Measurements from ENCODE around the gene GALNT16. TPM values are rescaled to one million over a fixed set of nuclear protein-coding genes. Genes with fewer than 3 reads are reported as not detected.

GALNT16 gene
- polyA plus RNA-seq, 3 donors, result 0.01 TPM; not detected in 2

- H2AFZ ChIP-seq (ENCODE audit: insufficient read depth, low read depth, low read length, poor library complexity, severe bottlenecking), result no peak overlapping the region
- H3K4me1 ChIP-seq (ENCODE audit: control insufficient read depth in 1 of 2, insufficient read depth in 2 of 2, low read length in 2 of 2), result no peaks in the 10 kb centered on the region
- TF ChIP-seq CTCF (IDR thresholded peaks at IDR 0.05), result no peak
- intact Hi-C loops (cut with micrococcal nuclease), result no loop called here
- 95% methylated on average over 7 of the region's 12 CpGs for WGBS (ENCODE audit: insufficient coverage)
- Mint-ChIP-seq H3K27ac (no peak overlapping the region), H3K4me3 (no peak overlapping the region), H3K36me3 (peaks cover 31 to 47% of the 10 kb centered on the region in 2 donors), H3K9me3 (no peaks in the 10 kb centered on the region), H3K4me1 (no peaks in the 10 kb centered on the region), H3K27me3 (ENCODE audit: low read depth in 3 of 3) (peaks cover 0 to 1% (median 0%) of the 10 kb centered on the region in 3 donors)
- H3K27ac ChIP-seq (ENCODE audit: low read depth in 1 of 2, low read length in 2 of 2), result no peak overlapping the region
- no peaks in the 10 kb centered on the region for H3K9me3 ChIP-seq (replicated peaks in 1 of 2; ENCODE audit: control insufficient read depth in 1 of 2, insufficient read depth in 1 of 2, low read length in 2 of 2)
- no peaks in the 10 kb centered on the region for H3K27me3 ChIP-seq (ENCODE audit: control insufficient read depth in 2 of 2, insufficient read depth in 2 of 2, low read length in 2 of 2)
- H3K79me2 ChIP-seq (ENCODE audit: insufficient read depth, low read length), result no peaks in the 10 kb centered on the region
- peaks cover 28 to 57% of the 10 kb centered on the region in 2 donors for H3K36me3 ChIP-seq (replicated peaks in 1 of 2; ENCODE audit: control insufficient read depth in 1 of 2, insufficient read depth in 2 of 2, low read length in 2 of 2)
- H3K9ac ChIP-seq (ENCODE audit: insufficient read depth, low read length, poor library complexity, severe bottlenecking), result no peak overlapping the region
- DNase-seq, result no peak
- no peak overlapping the region for H3K4me2 ChIP-seq (replicated peaks; ENCODE audit: extremely low read depth, low read length, poor library complexity, severe bottlenecking)
- H3K4me3 ChIP-seq (replicated peaks in 1 of 3; ENCODE audit: low read depth in 2 of 3, low read length in 3 of 3), result no peak overlapping the region
- H4K20me1 ChIP-seq (ENCODE audit: insufficient read depth, low read length), result no peaks in the 10 kb centered on the region
Measured at GRCh38 chr14:69237584-69237983, 22.4 kb upstream of the GALNT16 start.

- Mint-ChIP-seq H3K9me3 (no peaks in the 10 kb centered on the region), H3K27ac (no peak overlapping the region), H3K4me1 (no peaks in the 10 kb centered on the region), H3K36me3 (peaks cover 31 to 51% of the 10 kb centered on the region in 2 donors), H3K4me3 (no peak overlapping the region), H3K27me3 (ENCODE audit: low read depth in 3 of 3) (peaks cover 0 to 1% (median 0%) of the 10 kb centered on the region in 3 donors)
- Histone ChIP-seq H3K4me3 (replicated peaks in 1 of 3; ENCODE audit: low read depth in 2 of 3, low read length in 3 of 3) (no peak overlapping the region), H2AFZ (ENCODE audit: insufficient read depth, low read depth, low read length, poor library complexity, severe bottlenecking) (no peak overlapping the region), H4K20me1 (ENCODE audit: insufficient read depth, low read length) (no peaks in the 10 kb centered on the region), H3K79me2 (ENCODE audit: insufficient read depth, low read length) (no peaks in the 10 kb centered on the region), H3K9ac (ENCODE audit: insufficient read depth, low read length, poor library complexity, severe bottlenecking) (no peak overlapping the region), H3K4me1 (ENCODE audit: control insufficient read depth in 1 of 2, insufficient read depth in 2 of 2, low read length in 2 of 2) (no peaks in the 10 kb centered on the region), H3K4me2 (replicated peaks; ENCODE audit: extremely low read depth, low read length, poor library complexity, severe bottlenecking) (no peak overlapping the region), H3K36me3 (replicated peaks in 1 of 2; ENCODE audit: control insufficient read depth in 1 of 2, insufficient read depth in 2 of 2, low read length in 2 of 2) (peaks cover 28 to 57% of the 10 kb centered on the region in 2 donors), H3K9me3 (replicated peaks in 1 of 2; ENCODE audit: control insufficient read depth in 1 of 2, insufficient read depth in 1 of 2, low read length in 2 of 2) (no peaks in the 10 kb centered on the region), H3K27ac (ENCODE audit: low read depth in 1 of 2, low read length in 2 of 2) (no peak overlapping the region), H3K27me3 (ENCODE audit: control insufficient read depth in 2 of 2, insufficient read depth in 2 of 2, low read length in 2 of 2) (no peaks in the 10 kb centered on the region)
- no CpG with 5 or more reads among the region's 4 CpGs for WGBS (ENCODE audit: insufficient coverage)
- intact Hi-C loops (cut with micrococcal nuclease), result no loop called here
- no peak for TF ChIP-seq CTCF (IDR thresholded peaks at IDR 0.05)
- DNase-seq, result no peak
Measured at GRCh38 chr14:69238883-69239282, 21.1 kb upstream of the GALNT16 start.
